ENCODE measurements around the gene KIAA0586.
"Not testable (repeated sequence)": the region's sequence is repeated elsewhere in the genome, so short reads cannot be mapped to it uniquely, and the experiment has no call there.

The KIAA0586 gene

DNA sequence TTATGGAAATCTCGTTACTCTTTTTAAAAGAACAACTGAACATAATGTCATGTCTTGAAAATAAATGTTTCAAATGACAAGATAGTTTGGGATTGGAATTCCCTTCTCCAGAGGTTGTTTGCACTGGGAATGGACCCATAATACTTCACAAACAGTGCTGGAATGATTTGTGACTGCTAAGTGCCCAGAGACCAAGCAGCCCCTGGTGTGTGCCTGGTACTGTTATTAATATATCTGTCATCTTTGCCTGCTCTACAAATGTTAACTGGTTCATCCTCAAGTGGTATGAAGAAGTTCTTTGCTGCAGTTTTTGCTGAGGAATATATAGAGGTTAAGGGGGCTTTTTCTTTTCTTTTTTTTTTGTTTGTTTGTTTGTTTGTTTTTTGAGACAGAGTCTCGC is 145.3 kb downstream of the KIAA0586 start:
- TF ChIP-seq EZH2phosphoT487 (IDR thresholded peaks at IDR 0.05; ENCODE audit: low read depth) = no peak
- TF ChIP-seq, protein P1, sequence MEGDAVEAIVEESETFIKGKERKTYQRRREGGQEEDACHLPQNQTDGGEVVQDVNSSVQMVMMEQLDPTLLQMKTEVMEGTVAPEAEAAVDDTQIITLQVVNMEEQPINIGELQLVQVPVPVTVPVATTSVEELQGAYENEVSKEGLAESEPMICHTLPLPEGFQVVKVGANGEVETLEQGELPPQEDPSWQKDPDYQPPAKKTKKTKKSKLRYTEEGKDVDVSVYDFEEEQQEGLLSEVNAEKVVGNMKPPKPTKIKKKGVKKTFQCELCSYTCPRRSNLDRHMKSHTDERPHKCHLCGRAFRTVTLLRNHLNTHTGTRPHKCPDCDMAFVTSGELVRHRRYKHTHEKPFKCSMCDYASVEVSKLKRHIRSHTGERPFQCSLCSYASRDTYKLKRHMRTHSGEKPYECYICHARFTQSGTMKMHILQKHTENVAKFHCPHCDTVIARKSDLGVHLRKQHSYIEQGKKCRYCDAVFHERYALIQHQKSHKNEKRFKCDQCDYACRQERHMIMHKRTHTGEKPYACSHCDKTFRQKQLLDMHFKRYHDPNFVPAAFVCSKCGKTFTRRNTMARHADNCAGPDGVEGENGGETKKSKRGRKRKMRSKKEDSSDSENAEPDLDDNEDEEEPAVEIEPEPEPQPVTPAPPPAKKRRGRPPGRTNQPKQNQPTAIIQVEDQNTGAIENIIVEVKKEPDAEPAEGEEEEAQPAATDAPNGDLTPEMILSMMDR (IDR thresholded peaks at IDR 0.05; ENCODE audit: low read depth, low read length) = no peak
- no peak overlapping the region for H3K9ac ChIP-seq (ENCODE audit: low read length)
- no peaks in the 10 kb centered on the region for H3K36me3 ChIP-seq (replicated peaks; ENCODE audit: low read depth, low read length)
- H3K4me2 ChIP-seq (ENCODE audit: low read length) = 0 out of 2 replicates have a peak overlapping the region, but pooled peaks have one; percentile 71
- no peaks in the 10 kb centered on the region for H4K20me1 ChIP-seq (ENCODE audit: insufficient read depth, low read length)
- no peak overlapping the region for H3K4me3 ChIP-seq (ENCODE audit: low read length)
- H2AFZ ChIP-seq (ENCODE audit: low read depth, low read length) = no peak overlapping the region
- H3K27me3 ChIP-seq (ENCODE audit: low read depth, low read length) = no peaks in the 10 kb centered on the region
- no peaks in the 10 kb centered on the region for H3K79me2 ChIP-seq (ENCODE audit: low read length)
- peaks cover 26% of the 10 kb centered on the region for H3K4me1 ChIP-seq (ENCODE audit: low read length)
- H3K27ac ChIP-seq (ENCODE audit: low read length) = no peak overlapping the region
- H3K9me3 ChIP-seq (ENCODE audit: insufficient read depth, low read length) = no peaks in the 10 kb centered on the region

GRCh38 chr14:58574623-58575022 is 147.1 kb downstream of the KIAA0586 start:
- H3K9me3 ChIP-seq (ENCODE audit: insufficient read depth, low read length) = no peaks in the 10 kb centered on the region
- H3K79me2 ChIP-seq (ENCODE audit: low read length) = no peaks in the 10 kb centered on the region
- H3K4me1 ChIP-seq (ENCODE audit: low read length) = peaks cover 26% of the 10 kb centered on the region
- H3K27me3 ChIP-seq (ENCODE audit: low read depth, low read length) = no peaks in the 10 kb centered on the region
- no peak overlapping the region for H3K4me3 ChIP-seq (ENCODE audit: low read length)
- TF ChIP-seq, protein P1 (IDR thresholded peaks at IDR 0.05; ENCODE audit: low read depth, low read length) = peak; percentile 56
- TF ChIP-seq EZH2phosphoT487 (IDR thresholded peaks at IDR 0.05; ENCODE audit: low read depth) = no peak
- H3K27ac ChIP-seq (ENCODE audit: low read length) = no peak overlapping the region
- H4K20me1 ChIP-seq (ENCODE audit: insufficient read depth, low read length) = no peaks in the 10 kb centered on the region
- no peaks in the 10 kb centered on the region for H3K36me3 ChIP-seq (replicated peaks; ENCODE audit: low read depth, low read length)
- no peak overlapping the region for H2AFZ ChIP-seq (ENCODE audit: low read depth, low read length)
- no peak overlapping the region for H3K9ac ChIP-seq (ENCODE audit: low read length)
- no peak overlapping the region for H3K4me2 ChIP-seq (ENCODE audit: low read length)

- Histone ChIP-seq H3K9ac (ENCODE audit: low read length) (no peak overlapping the region), H4K20me1 (ENCODE audit: insufficient read depth, low read length) (no peaks in the 10 kb centered on the region)
- TF ChIP-seq EZH2phosphoT487 (IDR thresholded peaks at IDR 0.05; ENCODE audit: low read depth) = no peak
- TF ChIP-seq, protein P1 (IDR thresholded peaks at IDR 0.05; ENCODE audit: low read depth, low read length) = no peak
Observed at GRCh38 chr14:58575956-58576355, 148.4 kb downstream of the KIAA0586 start.

DNA sequence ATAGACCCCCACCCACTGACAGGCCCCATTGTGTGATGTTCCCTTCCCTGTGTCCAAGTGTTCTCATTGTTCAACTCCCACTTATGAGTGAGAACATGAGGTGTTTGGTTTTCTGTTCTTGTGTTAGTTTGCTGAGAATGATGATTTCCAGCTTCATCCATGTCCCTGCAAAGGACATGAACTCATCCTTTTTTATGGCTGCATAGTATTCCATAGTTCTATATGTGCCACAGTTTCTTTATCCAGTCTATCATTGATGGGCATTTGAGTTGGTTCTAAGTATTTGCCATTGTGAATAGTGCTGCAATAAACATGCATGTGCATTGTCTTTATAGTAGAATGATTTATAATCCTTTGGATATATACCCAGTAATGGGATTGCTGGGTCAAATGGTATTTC is 152.5 kb downstream of the KIAA0586 start:
- H2AFZ ChIP-seq (ENCODE audit: low read depth, low read length); H3K4me2 ChIP-seq (ENCODE audit: low read length); H3K4me1 ChIP-seq (ENCODE audit: low read length); H3K79me2 ChIP-seq (ENCODE audit: low read length); H4K20me1 ChIP-seq (ENCODE audit: insufficient read depth, low read length); H3K27ac ChIP-seq (ENCODE audit: low read length); H3K27me3 ChIP-seq (ENCODE audit: low read depth, low read length); H3K4me3 ChIP-seq (ENCODE audit: low read length); H3K9me3 ChIP-seq (ENCODE audit: insufficient read depth, low read length); H3K9ac ChIP-seq (ENCODE audit: low read length); H3K36me3 ChIP-seq (replicated peaks; ENCODE audit: low read depth, low read length): not testable (repeated sequence)

More at GRCh38 chr14:58575956-58576355, 148.4 kb downstream of the KIAA0586 start:
- H3K79me2 ChIP-seq (ENCODE audit: low read length) = no peaks in the 10 kb centered on the region
- no peak overlapping the region for H3K4me2 ChIP-seq (ENCODE audit: low read length)
- H3K27ac ChIP-seq (ENCODE audit: low read length) = no peak overlapping the region
- H3K4me3 ChIP-seq (ENCODE audit: low read length) = no peak overlapping the region
- H3K36me3 ChIP-seq (replicated peaks; ENCODE audit: low read depth, low read length) = no peaks in the 10 kb centered on the region
- H3K9me3 ChIP-seq (ENCODE audit: insufficient read depth, low read length) = no peaks in the 10 kb centered on the region
- peaks cover 20% of the 10 kb centered on the region for H3K4me1 ChIP-seq (ENCODE audit: low read length)
- no peak overlapping the region for H2AFZ ChIP-seq (ENCODE audit: low read depth, low read length)
- no peaks in the 10 kb centered on the region for H3K27me3 ChIP-seq (ENCODE audit: low read depth, low read length)

DNA sequence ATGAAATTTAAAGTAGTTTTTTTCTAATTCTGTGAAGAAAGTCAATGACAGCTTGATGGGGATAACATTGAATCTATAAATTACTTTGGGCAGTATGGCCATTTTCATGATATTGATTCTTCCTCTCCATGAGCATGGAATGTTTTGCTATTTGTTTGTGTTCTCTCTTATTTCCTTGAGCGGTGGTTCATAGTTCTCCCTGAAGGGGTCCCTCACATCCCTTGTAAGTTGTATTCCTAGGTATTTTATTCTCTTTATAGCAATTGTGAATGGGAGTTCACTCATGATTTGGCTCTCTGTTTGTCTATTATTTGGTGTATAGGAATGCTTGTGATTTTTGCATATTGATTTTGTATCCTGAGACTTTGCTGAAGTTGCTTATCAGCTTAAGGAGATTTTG is 153.9 kb downstream of the KIAA0586 start:
- not testable (repeated sequence) for H3K9ac ChIP-seq (ENCODE audit: low read length); H3K36me3 ChIP-seq (replicated peaks; ENCODE audit: low read depth, low read length); H3K79me2 ChIP-seq (ENCODE audit: low read length); H2AFZ ChIP-seq (ENCODE audit: low read depth, low read length); H3K27ac ChIP-seq (ENCODE audit: low read length); H4K20me1 ChIP-seq (ENCODE audit: insufficient read depth, low read length); H3K4me1 ChIP-seq (ENCODE audit: low read length); H3K4me3 ChIP-seq (ENCODE audit: low read length); H3K9me3 ChIP-seq (ENCODE audit: insufficient read depth, low read length); H3K27me3 ChIP-seq (ENCODE audit: low read depth, low read length); H3K4me2 ChIP-seq (ENCODE audit: low read length)
